ENCODE results near the gene TCF7L1.
"Not testable (repeated sequence)": the region's sequence is repeated elsewhere in the genome, so short reads cannot be mapped to it uniquely, and the experiment has no call there.

TCF7L1 gene

GRCh38 chr2:85282914-85283313 is 149.7 kb downstream of the TCF7L1 start:
- no peak for DNase-seq (ENCODE audit: low spot score)

- no peak for DNase-seq (ENCODE audit: low spot score)
These were observed 150.4 kb downstream of the TCF7L1 start for GRCh38 chr2:85283641-85284040.

- DNase-seq (ENCODE audit: low spot score): no peak
These were observed 153.7 kb downstream of the TCF7L1 start for GRCh38 chr2:85286918-85287317.

- DNase-seq (ENCODE audit: low spot score): no peak
These were observed 154.5 kb downstream of the TCF7L1 start for GRCh38 chr2:85287721-85288120.

GRCh38 chr2:85288244-85288725 is 155.1 kb downstream of the TCF7L1 start:
- DNase-seq (ENCODE audit: low spot score): peak; percentile 76

- DNase-seq (ENCODE audit: low spot score): no peak
These were observed 158.3 kb downstream of the TCF7L1 start for GRCh38 chr2:85291425-85292023.

- DNase-seq (ENCODE audit: low spot score): no peak
These were observed 168.9 kb downstream of the TCF7L1 start for GRCh38 chr2:85302121-85302520.

- DNase-seq (ENCODE audit: low spot score): no peak
These were observed 170.8 kb downstream of the TCF7L1 start for GRCh38 chr2:85303780-85304531.

GRCh38 chr2:85307527-85307897 is 174.3 kb downstream of the TCF7L1 start:
- no peak for DNase-seq (ENCODE audit: low spot score)

- no peak for DNase-seq (ENCODE audit: low spot score)
These were observed 175.0 kb downstream of the TCF7L1 start for GRCh38 chr2:85308201-85308600.

- peak; percentile 23 for DNase-seq (ENCODE audit: low spot score)
These were observed 175.8 kb downstream of the TCF7L1 start for GRCh38 chr2:85308896-85309555.

- no peak for DNase-seq (ENCODE audit: low spot score)
These were observed 176.6 kb downstream of the TCF7L1 start for GRCh38 chr2:85309699-85310321.

- no peak for DNase-seq (ENCODE audit: low spot score)
These were observed 177.1 kb downstream of the TCF7L1 start for GRCh38 chr2:85310330-85310729.

GRCh38 chr2:85312404-85312803 is 179.2 kb downstream of the TCF7L1 start:
- peak; percentile 53 for DNase-seq (ENCODE audit: low spot score)

GRCh38 chr2:85314884-85315242 is 181.7 kb downstream of the TCF7L1 start:
- no peak for DNase-seq (ENCODE audit: low spot score)

- not testable (repeated sequence) for DNase-seq (ENCODE audit: low spot score)
These were observed 182.7 kb downstream of the TCF7L1 start for GRCh38 chr2:85315921-85316320.

- peak; percentile 53 for DNase-seq (ENCODE audit: low spot score)
These were observed 185.3 kb downstream of the TCF7L1 start for GRCh38 chr2:85318222-85319074.

- DNase-seq (ENCODE audit: low spot score): no peak
These were observed 186.6 kb downstream of the TCF7L1 start for GRCh38 chr2:85319796-85320195.

- DNase-seq (ENCODE audit: low spot score): no peak
These were observed 190.3 kb downstream of the TCF7L1 start for GRCh38 chr2:85323351-85323987.

- not testable (repeated sequence) for DNase-seq (ENCODE audit: low spot score)
These were observed 190.8 kb downstream of the TCF7L1 start for GRCh38 chr2:85323988-85324367.
